Body of pancreas (tissue), 4 donors: ENCODE data around the gene PRKCB. TPM values are rescaled to one million over a fixed set of nuclear protein-coding genes. Genes with fewer than 3 reads are reported as not detected.

ENCODE experiments used
- ATAC-seq: fragments of 150-250 bp; one replicate; pipeline ENCODE4 v1.9.1; 2016
- DNase-seq, 4 donors: peaks; one replicate each; pipeline ENCODE4 v3.0.0-alpha.2; 2019
- H3K27ac ChIP-seq, 4 donors: fragments of 200-600 bp; sonication (generic); 1 replicate in 3 of 4; 2 replicates in 1 of 4; pipeline versions ENCODE4 v1.5.1 to v1.6.1; 2016 to 2019; ENCODE audit warnings: mild to moderate bottlenecking in 1 of 4, mixed read lengths in 1 of 4, moderate library complexity in 1 of 4
- H3K27me3 ChIP-seq, 2 donors: fragments of 200-600 bp; sonication (generic); one replicate each; pipeline ENCODE4 v1.6.0; 2016; ENCODE audit warnings: mild to moderate bottlenecking in 1 of 2
- H3K36me3 ChIP-seq, 2 donors: fragments of 200-600 bp; sonication (generic); replicated peaks in 1 of 2; 2 replicates each; pipeline ENCODE4 v1.5.1; 2016; ENCODE audit warnings: low read depth in 2 of 2; ENCODE audit not compliant: insufficient read depth in 1 of 2
- H3K4me1 ChIP-seq: fragments of 200-600 bp; sonication (generic); one replicate; pipeline ENCODE4 v1.6.0; 2016
- H3K4me3 ChIP-seq, 2 donors: fragments of 200-600 bp; sonication (generic); 1 replicate in 1 of 2; 2 replicates in 1 of 2; pipeline ENCODE4 v1.5.1; 2016 to 2019
- H3K9me3 ChIP-seq, 3 donors: fragments of 200-600 bp; sonication (generic); 1 replicate in 2 of 3; 2 replicates in 1 of 3; pipeline ENCODE4 v1.5.1; 2016
- POLR2A ChIP-seq, 3 donors: fragments of 450-650 bp; IDR thresholded peaks; one replicate each; pipeline ENCODE4 v1.6.1; 2016; ENCODE audit warnings: antibody characterized with exemption in 3 of 3, mild to moderate bottlenecking in 2 of 3
- WGBS, 2 donors: methylation state at CpG; one replicate each; pipeline ENCODE4 v1.1.5; 2017; 5-methylcytosine and 5-hydroxymethylcytosine counted together
- intact Hi-C: fragments of 100-400 bp; cut with DNase I; formaldehyde crosslinking; loops from one replicate; pipeline ENCODE4 v1.15.1; 2023
- total RNA-seq, 2 donors: library from RNA; depleted of rRNA; stranded (reverse); fragments of >200 nt; gene quantifications; one replicate each; pipeline ENCODE4 v1.1.0, GENCODE V29; 2016
- TF ChIP-seq, protein P1 (sequence below), 7 experiments: fragments of 450-650 bp in 4 of 7; fragments of 200-600 bp in 3 of 7; sonication (generic) in 3 of 7; IDR thresholded peaks; one replicate each; pipeline ENCODE4 v1.5.1; 2016 to 2019; ENCODE audit warnings: antibody characterized with exemption in 7 of 7

The PRKCB gene
- total RNA-seq, 2 donors from 2014 or later: 0.33 to 10.6 TPM

DNA sequence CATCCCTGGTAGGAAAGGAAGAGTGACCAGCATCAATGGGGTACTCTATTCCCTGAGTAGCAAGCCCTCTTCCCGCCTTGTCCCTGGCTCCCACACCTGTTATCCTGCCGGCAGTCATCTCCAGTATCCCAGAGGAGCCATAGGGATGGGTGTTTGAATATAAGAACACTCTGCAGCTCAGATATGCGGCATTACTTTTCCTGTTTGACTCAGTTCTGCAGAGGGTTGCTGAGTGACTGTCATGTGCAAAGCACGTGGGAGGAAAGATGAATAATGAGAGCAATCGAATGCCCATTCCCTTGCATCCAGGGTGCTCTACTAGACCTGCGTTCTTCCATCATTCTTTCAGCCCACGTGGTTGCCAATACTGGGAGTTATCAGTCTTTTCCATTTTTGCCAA, 115.1 kb downstream of the PRKCB start:
- H3K27me3 ChIP-seq: no peaks in the 10 kb centered on the region
- no peak overlapping the region for H3K4me3 ChIP-seq
- TF ChIP-seq, protein P1, sequence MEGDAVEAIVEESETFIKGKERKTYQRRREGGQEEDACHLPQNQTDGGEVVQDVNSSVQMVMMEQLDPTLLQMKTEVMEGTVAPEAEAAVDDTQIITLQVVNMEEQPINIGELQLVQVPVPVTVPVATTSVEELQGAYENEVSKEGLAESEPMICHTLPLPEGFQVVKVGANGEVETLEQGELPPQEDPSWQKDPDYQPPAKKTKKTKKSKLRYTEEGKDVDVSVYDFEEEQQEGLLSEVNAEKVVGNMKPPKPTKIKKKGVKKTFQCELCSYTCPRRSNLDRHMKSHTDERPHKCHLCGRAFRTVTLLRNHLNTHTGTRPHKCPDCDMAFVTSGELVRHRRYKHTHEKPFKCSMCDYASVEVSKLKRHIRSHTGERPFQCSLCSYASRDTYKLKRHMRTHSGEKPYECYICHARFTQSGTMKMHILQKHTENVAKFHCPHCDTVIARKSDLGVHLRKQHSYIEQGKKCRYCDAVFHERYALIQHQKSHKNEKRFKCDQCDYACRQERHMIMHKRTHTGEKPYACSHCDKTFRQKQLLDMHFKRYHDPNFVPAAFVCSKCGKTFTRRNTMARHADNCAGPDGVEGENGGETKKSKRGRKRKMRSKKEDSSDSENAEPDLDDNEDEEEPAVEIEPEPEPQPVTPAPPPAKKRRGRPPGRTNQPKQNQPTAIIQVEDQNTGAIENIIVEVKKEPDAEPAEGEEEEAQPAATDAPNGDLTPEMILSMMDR (IDR thresholded peaks at IDR 0.05): no peak
- no peak for TF ChIP-seq POLR2A (IDR thresholded peaks at IDR 0.05)
- ATAC-seq: no peak
- no peaks in the 10 kb centered on the region for H3K4me1 ChIP-seq
- H3K9me3 ChIP-seq: no peaks in the 10 kb centered on the region
- H3K36me3 ChIP-seq: no peaks in the 10 kb centered on the region
- intact Hi-C loops: no loop called here
- WGBS, 2 donors: 35% methylated on average over 7 of the region's 7 CpGs
- DNase-seq: no peak
- no peak overlapping the region for H3K27ac ChIP-seq

DNA sequence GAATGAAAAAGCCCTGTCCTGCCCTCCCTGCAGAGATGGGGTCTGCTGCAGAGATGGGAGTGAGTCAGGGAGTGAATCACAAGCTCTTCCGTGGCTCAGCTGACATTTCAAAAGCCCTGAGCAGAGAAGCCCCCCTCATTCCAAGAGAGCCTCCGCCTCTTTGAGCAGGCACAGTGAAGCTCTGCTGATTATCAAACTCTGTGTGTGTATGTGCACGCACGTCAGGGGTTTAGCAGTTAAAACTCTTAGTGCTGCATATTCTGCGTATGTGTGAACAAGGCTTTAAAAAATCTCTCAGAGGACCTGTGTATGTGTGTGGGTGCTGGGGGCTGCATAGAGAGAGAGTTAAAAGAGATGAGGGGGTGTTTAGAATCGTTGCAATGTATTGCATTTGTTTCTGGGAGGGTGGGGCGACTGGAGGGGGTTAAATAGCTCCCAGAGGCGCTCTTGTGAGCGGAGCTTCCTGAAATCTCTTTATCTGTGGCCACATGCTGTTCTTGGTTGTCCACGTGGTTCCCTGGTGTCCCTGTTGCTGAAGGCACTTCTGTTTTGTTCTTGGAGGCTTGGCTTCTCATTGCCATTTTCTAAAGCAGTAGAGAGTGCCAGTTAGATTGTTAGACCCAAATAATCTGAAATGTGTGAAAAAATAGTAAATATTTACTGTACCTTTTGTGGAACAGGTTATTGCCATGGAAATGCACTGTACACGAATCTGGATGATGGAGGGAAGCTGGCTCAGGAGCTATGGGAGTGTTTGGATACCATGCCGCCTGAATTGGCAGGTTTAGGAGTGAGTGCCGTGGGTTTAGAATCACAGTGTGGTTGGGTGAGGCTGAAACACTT, 116.6 kb downstream of the PRKCB start:
- Histone ChIP-seq H3K9me3 (no peaks in the 10 kb centered on the region), H3K4me3 (no peak overlapping the region), H3K27ac (no peak overlapping the region), H3K36me3 (no peaks in the 10 kb centered on the region), H3K4me1 (no peaks in the 10 kb centered on the region), H3K27me3 (no peaks in the 10 kb centered on the region)
- ATAC-seq (no peak), DNase-seq (peak in 1 of 4 donors; percentile 38)
- intact Hi-C loops: no loop called here
- TF ChIP-seq POLR2A (IDR thresholded peaks at IDR 0.05): no peak
- TF ChIP-seq, protein P1 (IDR thresholded peaks at IDR 0.05): no peak
- WGBS, 2 donors: 8 to 12% methylated on average over 13 of the region's 13 CpGs

DNA sequence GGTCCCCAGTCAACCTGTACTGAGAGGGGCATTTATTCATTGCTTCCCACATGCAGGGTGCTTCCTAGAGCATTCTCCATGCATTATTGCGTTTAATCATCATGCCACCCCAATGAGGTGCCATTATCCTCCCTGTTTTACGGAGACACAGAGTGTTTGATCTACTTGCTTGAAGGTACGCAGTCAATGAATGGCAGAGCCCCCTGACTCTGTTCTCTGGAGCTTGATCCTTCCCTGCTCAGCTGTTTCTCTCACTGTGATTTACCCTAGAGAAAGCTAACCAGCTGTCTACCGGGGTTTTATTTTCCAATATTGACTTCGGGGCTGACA, 117.2 kb downstream of the PRKCB start:
- Histone ChIP-seq H3K27ac (no peak overlapping the region), H3K4me1 (no peaks in the 10 kb centered on the region), H3K27me3 (no peaks in the 10 kb centered on the region), H3K4me3 (no peak overlapping the region), H3K36me3 (no peaks in the 10 kb centered on the region), H3K9me3 (no peaks in the 10 kb centered on the region)
- 56 to 57% methylated on average over 5 of the region's 5 CpGs for WGBS, 2 donors
- ATAC-seq: no peak
- intact Hi-C loops: no loop called here
- no peak for DNase-seq
- TF ChIP-seq POLR2A (IDR thresholded peaks at IDR 0.05): no peak
- TF ChIP-seq, protein P1 (IDR thresholded peaks at IDR 0.05): no peak

DNA sequence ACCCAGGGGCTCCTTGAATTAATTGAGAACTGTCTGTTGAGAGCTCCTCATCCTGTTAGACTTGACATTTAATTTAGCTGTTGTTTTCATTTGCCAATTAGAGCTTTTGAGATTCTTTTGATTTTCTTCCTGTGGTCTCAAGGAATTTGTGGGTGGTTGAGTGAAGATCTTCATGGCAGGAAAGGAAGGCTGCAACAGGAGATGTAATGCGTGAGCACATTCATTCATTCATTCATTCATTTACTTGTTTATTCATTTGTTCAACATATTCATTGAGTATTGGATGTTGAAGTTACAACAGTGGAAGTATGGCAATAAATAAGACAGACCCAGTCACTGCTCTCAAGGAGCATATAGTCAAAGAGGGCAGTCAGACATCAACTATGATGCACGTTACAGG, 117.7 kb downstream of the PRKCB start:
- TF ChIP-seq POLR2A (IDR thresholded peaks at IDR 0.05): no peak
- TF ChIP-seq, protein P1 (IDR thresholded peaks at IDR 0.05): no peak
- Histone ChIP-seq H3K9me3 (no peaks in the 10 kb centered on the region), H3K27ac (no peak overlapping the region), H3K36me3 (no peaks in the 10 kb centered on the region), H3K4me3 (no peak overlapping the region), H3K4me1 (no peaks in the 10 kb centered on the region), H3K27me3 (no peaks in the 10 kb centered on the region)
- ATAC-seq (no peak), DNase-seq (no peak)
- 53 to 60% methylated on average over 2 of the region's 2 CpGs for WGBS, 2 donors
- intact Hi-C loops: no loop called here

DNA sequence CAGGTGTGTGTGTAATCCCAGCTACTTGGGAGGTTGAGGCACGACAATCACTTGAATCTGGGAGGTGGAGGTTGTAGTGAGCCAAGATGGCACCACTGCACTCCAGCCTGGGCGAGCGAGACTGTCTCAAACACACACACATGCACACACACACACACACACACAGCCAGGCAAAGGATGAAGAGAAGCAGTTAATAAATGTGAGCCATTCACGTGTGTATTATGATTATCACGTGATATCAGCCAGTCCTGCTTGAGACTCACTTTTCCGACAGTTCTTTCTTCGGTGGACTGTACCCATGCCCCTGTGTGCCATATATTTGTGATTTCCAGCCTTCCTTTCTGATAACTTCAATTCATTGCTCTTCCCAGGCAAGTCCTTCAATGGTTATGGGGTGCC, 119.3 kb downstream of the PRKCB start:
- H3K27me3 ChIP-seq: no peaks in the 10 kb centered on the region
- H3K4me3 ChIP-seq: no peak overlapping the region
- DNase-seq (no peak), ATAC-seq (no peak)
- H3K4me1 ChIP-seq: no peaks in the 10 kb centered on the region
- WGBS, 2 donors: 44 to 46% methylated on average over 7 of the region's 7 CpGs
- no peaks in the 10 kb centered on the region for H3K9me3 ChIP-seq
- intact Hi-C loops: no loop called here
- TF ChIP-seq POLR2A (IDR thresholded peaks at IDR 0.05): no peak
- TF ChIP-seq, protein P1 (IDR thresholded peaks at IDR 0.05): no peak
- no peaks in the 10 kb centered on the region for H3K36me3 ChIP-seq
- H3K27ac ChIP-seq: no peak overlapping the region
